OCI-LY1 (cell line): ENCODE measurements around the gene BABAM2.

Experiments
- H2AFZ ChIP-seq: fragments of 200-600 bp; sonication (generic), shearing (Covaris generic); 2 replicates; pipeline ENCODE4 v1.6.0; 2014; ENCODE audit warnings: antibody characterized with exemption, mild to moderate bottlenecking, low read length
- H3F3A ChIP-seq: fragments of 200-600 bp; sonication (generic), shearing (Covaris generic); 2 replicates; pipeline ENCODE4 v1.6.0; 2014; ENCODE audit warnings: mild to moderate bottlenecking, antibody characterized with exemption, low read length, moderate library complexity; ENCODE audit not compliant: insufficient read depth
- H3K27ac ChIP-seq: fragments of 200-600 bp; sonication (generic); 2 replicates; pipeline ENCODE4 v1.5.1; 2014; ENCODE audit warnings: low read length, mixed run types, mild to moderate bottlenecking, low read depth; ENCODE audit not compliant: poor library complexity, severe bottlenecking
- H3K27me3 ChIP-seq: fragments of 200-600 bp; sonication (generic); 2 replicates; pipeline ENCODE4 v1.6.0; 2014; ENCODE audit warnings: antibody characterized with exemption, mild to moderate bottlenecking, low read length, moderate library complexity; ENCODE audit not compliant: insufficient read depth
- H3K36me3 ChIP-seq: fragments of 200-600 bp; sonication (generic); 2 replicates; pipeline ENCODE4 v1.6.1; 2014; ENCODE audit warnings: mild to moderate bottlenecking, antibody characterized with exemption, low read length, moderate library complexity, mixed read lengths; ENCODE audit not compliant: insufficient read depth
- H3K4me1 ChIP-seq: fragments of 200-600 bp; sonication (generic); 2 replicates; pipeline ENCODE4 v1.5.1; 2014; ENCODE audit warnings: mild to moderate bottlenecking, low read length, moderate library complexity; ENCODE audit not compliant: insufficient read depth, severe bottlenecking
- H3K4me2 ChIP-seq: fragments of 200-600 bp; sonication (generic), shearing (Covaris generic); 2 replicates; pipeline ENCODE4 v1.6.1; 2014; ENCODE audit warnings: low read length
- H3K4me3 ChIP-seq: fragments of 200-600 bp; sonication (generic); 2 replicates; pipeline ENCODE4 v1.5.1; 2014; ENCODE audit warnings: low read length, low read depth, mild to moderate bottlenecking, mixed read lengths; ENCODE audit not compliant: poor library complexity, severe bottlenecking
- H3K79me2 ChIP-seq: fragments of 200-600 bp; shearing (Covaris generic); 2 replicates; pipeline ENCODE4 v1.6.1; 2016; ENCODE audit warnings: mixed run types, low read length, mixed read lengths; ENCODE audit not compliant: insufficient read depth
- H3K9ac ChIP-seq: fragments of 200-600 bp; sonication (generic), shearing (Covaris generic); 2 replicates; pipeline ENCODE4 v1.6.1; 2014; ENCODE audit warnings: mild to moderate bottlenecking, low read length, mixed read lengths
- H3K9me2 ChIP-seq: fragments of 200-600 bp; sonication (generic), shearing (Covaris generic); 2 replicates; pipeline ENCODE4 v1.6.1; 2014; ENCODE audit warnings: low read depth, mild to moderate bottlenecking, low read length, mixed read lengths
- H3K9me3 ChIP-seq: fragments of 200-600 bp; shearing (Covaris generic); 2 replicates; pipeline ENCODE4 v1.6.1; 2014; ENCODE audit warnings: low read length, mixed read lengths
- H4K20me1 ChIP-seq: fragments of 200-600 bp; sonication (generic), shearing (Covaris generic); 2 replicates; pipeline ENCODE4 v1.6.0; 2016; ENCODE audit warnings: mild to moderate bottlenecking, low read length; ENCODE audit not compliant: insufficient read depth
- CTCF ChIP-seq: fragments of 200-600 bp; sonication (generic), shearing (Covaris generic); IDR thresholded peaks from 2 replicates; pipeline ENCODE4 v1.5.1; 2017; ENCODE audit warnings: mild to moderate bottlenecking, antibody characterized with exemption, low read length, moderate library complexity, mixed read lengths
- EZH2 ChIP-seq: fragments of 200-600 bp; sonication (generic), shearing (Covaris generic); IDR thresholded peaks from 2 replicates; pipeline ENCODE4 v1.8.0; 2017; ENCODE audit warnings: borderline replicate concordance, mixed run types, mild to moderate bottlenecking, antibody characterized with exemption, low read length, moderate library complexity, mixed read lengths

BABAM2 gene

GRCh38 chr2:28093768-28094167, 203.2 kb downstream of the BABAM2 start:
- Histone ChIP-seq H3K27me3 (no peaks in the 10 kb centered on the region), H3F3A (no peaks in the 10 kb centered on the region), H4K20me1 (no peaks in the 10 kb centered on the region), H3K9me2 (no peaks in the 10 kb centered on the region), H3K4me1 (no peaks in the 10 kb centered on the region), H3K36me3 (no peaks in the 10 kb centered on the region), H3K9ac (no peak overlapping the region), H3K79me2 (no peaks in the 10 kb centered on the region), H3K9me3 (no peaks in the 10 kb centered on the region), H3K4me3 (no peak overlapping the region), H2AFZ (no peak overlapping the region), H3K27ac (no peak overlapping the region), H3K4me2 (no peak overlapping the region)
- TF ChIP-seq EZH2, result no peak
- TF ChIP-seq CTCF, result no peak

GRCh38 chr2:28094739-28095138, 204.2 kb downstream of the BABAM2 start:
- no peaks in the 10 kb centered on the region for H3K27me3 ChIP-seq
- TF ChIP-seq CTCF (no peak), EZH2 (no peak)
- H3K36me3 ChIP-seq, result no peaks in the 10 kb centered on the region
- H3K79me2 ChIP-seq, result no peaks in the 10 kb centered on the region
- no peak overlapping the region for H2AFZ ChIP-seq
- no peak overlapping the region for H3K27ac ChIP-seq
- H3K9me3 ChIP-seq, result no peaks in the 10 kb centered on the region
- H3K4me2 ChIP-seq, result no peak overlapping the region
- H3K9ac ChIP-seq, result no peak overlapping the region
- no peaks in the 10 kb centered on the region for H3K9me2 ChIP-seq
- no peak overlapping the region for H3K4me3 ChIP-seq
- no peaks in the 10 kb centered on the region for H4K20me1 ChIP-seq
- H3F3A ChIP-seq, result no peaks in the 10 kb centered on the region
- no peaks in the 10 kb centered on the region for H3K4me1 ChIP-seq

- Histone ChIP-seq H3K27me3 (no peaks in the 10 kb centered on the region), H3K36me3 (no peaks in the 10 kb centered on the region), H3K9me3 (no peaks in the 10 kb centered on the region), H3K4me1 (no peaks in the 10 kb centered on the region), H3K9ac (no peak overlapping the region), H3K9me2 (no peaks in the 10 kb centered on the region), H3K27ac (no peak overlapping the region), H3F3A (no peaks in the 10 kb centered on the region), H4K20me1 (no peaks in the 10 kb centered on the region), H3K4me3 (no peak overlapping the region), H3K79me2 (no peaks in the 10 kb centered on the region), H3K4me2 (no peak overlapping the region), H2AFZ (no peak overlapping the region)
- TF ChIP-seq EZH2 (no peak), CTCF (no peak)
Observed at GRCh38 chr2:28095622-28096021, 205.1 kb downstream of the BABAM2 start.
